ENCODE data around the gene TMEM259.

Gene TMEM259

GRCh38 chr19:1020868-1021425 is at the start of gene TMEM259:
TSS of gene TMEM259 (minus strand) at chr19:1021123. CDS start at chr19:1020996, 127 bp downstream.
- no peaks in the 10 kb centered on the region for H3K36me3 ChIP-seq (ENCODE audit: control insufficient read depth in 2 of 2, insufficient read depth in 2 of 2, low read length in 2 of 2)
- peak within 1 kb of the TSS; percentile 94 for H3K4me3 ChIP-seq (ENCODE audit: low read length in 2 of 2)
- H3K27me3 ChIP-seq (ENCODE audit: control insufficient read depth in 1 of 2, insufficient read depth in 2 of 2, low read length in 2 of 2) = no peaks in the 10 kb centered on the region
- H3K9me3 ChIP-seq (ENCODE audit: control insufficient read depth in 2 of 2, low read length in 2 of 2) = no peaks in the 10 kb centered on the region
- peaks cover 55% of the 10 kb centered on the region for H3K4me1 ChIP-seq (ENCODE audit: control insufficient read depth, insufficient read depth, low read length)
- H3K9ac ChIP-seq (ENCODE audit: low read length in 2 of 2) = peak within 1 kb of the TSS; percentile 76 to 83
- H3K27ac ChIP-seq (ENCODE audit: low read length) = peak within 1 kb of the TSS; percentile 97

GRCh38 chr19:1070576-1070930 is 49.6 kb upstream of the TMEM259 start:
- Histone ChIP-seq H3K4me1 (ENCODE audit: control insufficient read depth, insufficient read depth, low read length) (peaks cover 25% of the 10 kb centered on the region), H3K9me3 (ENCODE audit: control insufficient read depth in 2 of 2, low read length in 2 of 2) (no peaks in the 10 kb centered on the region), H3K4me3 (ENCODE audit: low read length in 2 of 2) (no peak overlapping the region), H3K9ac (ENCODE audit: low read length in 2 of 2) (no peak overlapping the region), H3K27me3 (ENCODE audit: control insufficient read depth in 1 of 2, insufficient read depth in 2 of 2, low read length in 2 of 2) (peaks cover 39 to 65% of the 10 kb centered on the region in 2 donors), H3K36me3 (ENCODE audit: control insufficient read depth in 2 of 2, insufficient read depth in 2 of 2, low read length in 2 of 2) (no peaks in the 10 kb centered on the region), H3K27ac (ENCODE audit: low read length) (no peak overlapping the region)

GRCh38 chr19:1069009-1069779 is 48.3 kb upstream of the TMEM259 start:
- Histone ChIP-seq H3K4me1 (ENCODE audit: control insufficient read depth, insufficient read depth, low read length) (peaks cover 30% of the 10 kb centered on the region), H3K27me3 (ENCODE audit: control insufficient read depth in 1 of 2, insufficient read depth in 2 of 2, low read length in 2 of 2) (peaks cover 45 to 79% of the 10 kb centered on the region in 2 donors), H3K27ac (ENCODE audit: low read length) (no peak overlapping the region), H3K9ac (ENCODE audit: low read length in 2 of 2) (no peak overlapping the region), H3K4me3 (ENCODE audit: low read length in 2 of 2) (no peak overlapping the region), H3K36me3 (ENCODE audit: control insufficient read depth in 2 of 2, insufficient read depth in 2 of 2, low read length in 2 of 2) (no peaks in the 10 kb centered on the region), H3K9me3 (ENCODE audit: control insufficient read depth in 2 of 2, low read length in 2 of 2) (no peaks in the 10 kb centered on the region)

- H3K4me3 ChIP-seq (ENCODE audit: low read length in 2 of 2) = no peak overlapping the region
These were observed 47.4 kb upstream of the TMEM259 start for GRCh38 chr19:1068009-1069001.

GRCh38 chr19:1067341-1067957 is 46.5 kb upstream of the TMEM259 start:
- no peaks in the 10 kb centered on the region for H3K36me3 ChIP-seq (ENCODE audit: control insufficient read depth in 2 of 2, insufficient read depth in 2 of 2, low read length in 2 of 2)
- H3K4me3 ChIP-seq (ENCODE audit: low read length in 2 of 2) = peak overlapping the region in 1 of 2 donors; percentile 44
- H3K9ac ChIP-seq (ENCODE audit: low read length in 2 of 2) = no peak overlapping the region
- peaks cover 30% of the 10 kb centered on the region for H3K4me1 ChIP-seq (ENCODE audit: control insufficient read depth, insufficient read depth, low read length)
- peaks cover 45 to 73% of the 10 kb centered on the region in 2 donors for H3K27me3 ChIP-seq (ENCODE audit: control insufficient read depth in 1 of 2, insufficient read depth in 2 of 2, low read length in 2 of 2)
- H3K9me3 ChIP-seq (ENCODE audit: control insufficient read depth in 2 of 2, low read length in 2 of 2) = no peaks in the 10 kb centered on the region
- H3K27ac ChIP-seq (ENCODE audit: low read length) = no peak overlapping the region

More at GRCh38 chr19:1068009-1069001, 47.4 kb upstream of the TMEM259 start:
- Histone ChIP-seq H3K9me3 (ENCODE audit: control insufficient read depth in 2 of 2, low read length in 2 of 2) (no peaks in the 10 kb centered on the region), H3K4me1 (ENCODE audit: control insufficient read depth, insufficient read depth, low read length) (peaks cover 30% of the 10 kb centered on the region), H3K9ac (ENCODE audit: low read length in 2 of 2) (no peak overlapping the region), H3K27me3 (ENCODE audit: control insufficient read depth in 1 of 2, insufficient read depth in 2 of 2, low read length in 2 of 2) (peaks cover 47 to 79% of the 10 kb centered on the region in 2 donors), H3K36me3 (ENCODE audit: control insufficient read depth in 2 of 2, insufficient read depth in 2 of 2, low read length in 2 of 2) (no peaks in the 10 kb centered on the region), H3K27ac (ENCODE audit: low read length) (no peak overlapping the region)

- Histone ChIP-seq H3K36me3 (ENCODE audit: control insufficient read depth in 2 of 2, insufficient read depth in 2 of 2, low read length in 2 of 2) (no peaks in the 10 kb centered on the region), H3K4me3 (ENCODE audit: low read length in 2 of 2) (peak within 1 kb of the TSS in 1 of 2 donors; percentile 44), H3K27me3 (ENCODE audit: control insufficient read depth in 1 of 2, insufficient read depth in 2 of 2, low read length in 2 of 2) (peaks cover 43 to 67% of the 10 kb centered on the region in 2 donors), H3K27ac (ENCODE audit: low read length) (no peak within 1 kb of the TSS), H3K9me3 (ENCODE audit: control insufficient read depth in 2 of 2, low read length in 2 of 2) (no peaks in the 10 kb centered on the region), H3K4me1 (ENCODE audit: control insufficient read depth, insufficient read depth, low read length) (peaks cover 30% of the 10 kb centered on the region), H3K9ac (ENCODE audit: low read length in 2 of 2) (no peak within 1 kb of the TSS)
These were observed 45.9 kb upstream of the TMEM259 start, which contains the start of gene ARHGAP45 for GRCh38 chr19:1066748-1067340. TSS of gene ARHGAP45 (plus strand) at chr19:1067167. CDS start at chr19:1067406, 239 bp downstream.

GRCh38 chr19:1066251-1066747 is 45.4 kb upstream of the TMEM259 start:
- Histone ChIP-seq H3K27me3 (ENCODE audit: control insufficient read depth in 1 of 2, insufficient read depth in 2 of 2, low read length in 2 of 2) (peaks cover 43 to 63% of the 10 kb centered on the region in 2 donors), H3K4me1 (ENCODE audit: control insufficient read depth, insufficient read depth, low read length) (peaks cover 25% of the 10 kb centered on the region), H3K9me3 (ENCODE audit: control insufficient read depth in 2 of 2, low read length in 2 of 2) (no peaks in the 10 kb centered on the region), H3K4me3 (ENCODE audit: low read length in 2 of 2) (no peak overlapping the region), H3K36me3 (ENCODE audit: control insufficient read depth in 2 of 2, insufficient read depth in 2 of 2, low read length in 2 of 2) (no peaks in the 10 kb centered on the region), H3K9ac (ENCODE audit: low read length in 2 of 2) (no peak overlapping the region), H3K27ac (ENCODE audit: low read length) (no peak overlapping the region)

- H3K27me3 ChIP-seq (ENCODE audit: control insufficient read depth in 1 of 2, insufficient read depth in 2 of 2, low read length in 2 of 2) = peaks cover 40 to 57% of the 10 kb centered on the region in 2 donors
- no peak overlapping the region for H3K9ac ChIP-seq (ENCODE audit: low read length in 2 of 2)
- no peaks in the 10 kb centered on the region for H3K9me3 ChIP-seq (ENCODE audit: control insufficient read depth in 2 of 2, low read length in 2 of 2)
- H3K4me1 ChIP-seq (ENCODE audit: control insufficient read depth, insufficient read depth, low read length) = peaks cover 21% of the 10 kb centered on the region
- no peaks in the 10 kb centered on the region for H3K36me3 ChIP-seq (ENCODE audit: control insufficient read depth in 2 of 2, insufficient read depth in 2 of 2, low read length in 2 of 2)
- H3K4me3 ChIP-seq (ENCODE audit: low read length in 2 of 2) = no peak overlapping the region
- H3K27ac ChIP-seq (ENCODE audit: low read length) = no peak overlapping the region
These were observed 44.7 kb upstream of the TMEM259 start for GRCh38 chr19:1065606-1066109.

- H3K36me3 ChIP-seq (ENCODE audit: control insufficient read depth in 2 of 2, insufficient read depth in 2 of 2, low read length in 2 of 2) = no peaks in the 10 kb centered on the region
- H3K9ac ChIP-seq (ENCODE audit: low read length in 2 of 2) = no peak overlapping the region
- H3K27me3 ChIP-seq (ENCODE audit: control insufficient read depth in 1 of 2, insufficient read depth in 2 of 2, low read length in 2 of 2) = peaks cover 38 to 55% of the 10 kb centered on the region in 2 donors
- no peak overlapping the region for H3K27ac ChIP-seq (ENCODE audit: low read length)
- H3K4me1 ChIP-seq (ENCODE audit: control insufficient read depth, insufficient read depth, low read length) = peaks cover 21% of the 10 kb centered on the region
- H3K4me3 ChIP-seq (ENCODE audit: low read length in 2 of 2) = no peak overlapping the region
- H3K9me3 ChIP-seq (ENCODE audit: control insufficient read depth in 2 of 2, low read length in 2 of 2) = no peaks in the 10 kb centered on the region
These were observed 44.0 kb upstream of the TMEM259 start for GRCh38 chr19:1064661-1065605.
